ENCODE measurements around the gene RBMS3.

- TF ChIP-seq EZH2 (IDR thresholded peaks at IDR 0.05; ENCODE audit: borderline replicate concordance) (no peak), CTCF (IDR thresholded peaks at IDR 0.05; ENCODE audit: poor library complexity) (no peak)
These were observed 44.6 kb upstream of the RBMS3 start for GRCh38 chr3:29236146-29236840.

Measured in hepatocyte (in vitro differentiated cells).